H9 (cell line): Measurements from ENCODE around the gene CYBC1. TPM values are rescaled to one million over a fixed set of nuclear protein-coding genes. Genes with fewer than 3 reads are reported as not detected.

Experiments
- DNase-seq: peaks from one replicate; pipeline ENCODE4 v3.0.0-alpha.2; 2017
- H2AFZ ChIP-seq: one replicate; pipeline ENCODE4 v1.6.1; 2013; ENCODE audit warnings: mild to moderate bottlenecking, low read length, control low read depth, moderate library complexity
- H2AK5ac ChIP-seq: 2 replicates; pipeline ENCODE4 v1.6.1; 2013; ENCODE audit warnings: low read length, control low read depth, mixed read lengths; ENCODE audit not compliant: insufficient read length
- H2BK120ac ChIP-seq: one replicate; pipeline ENCODE4 v1.6.1; 2013; ENCODE audit warnings: low read depth, mild to moderate bottlenecking, low read length, control low read depth, inconsistent platforms; ENCODE audit not compliant: poor library complexity, severe bottlenecking
- H2BK12ac ChIP-seq: 2 replicates; pipeline ENCODE4 v1.6.1; 2013; ENCODE audit warnings: low read length, control low read depth, mixed read lengths, low read depth; ENCODE audit not compliant: insufficient read length
- H2BK15ac ChIP-seq: 2 replicates; pipeline ENCODE4 v1.6.1; 2013; ENCODE audit warnings: low read depth, low read length, control low read depth
- H2BK20ac ChIP-seq: one replicate; pipeline ENCODE4 v1.6.1; 2013; ENCODE audit warnings: low read depth, mild to moderate bottlenecking, low read length, control low read depth, inconsistent platforms; ENCODE audit not compliant: poor library complexity, severe bottlenecking
- H2BK5ac ChIP-seq: 2 replicates; pipeline ENCODE4 v1.6.1; 2013; ENCODE audit warnings: low read length, control low read depth, mixed read lengths; ENCODE audit not compliant: insufficient read length
- H3K14ac ChIP-seq: 2 replicates; pipeline ENCODE4 v1.6.1; 2013; ENCODE audit warnings: low read length, control low read depth; ENCODE audit not compliant: insufficient read depth
- H3K18ac ChIP-seq: 2 replicates; pipeline ENCODE4 v1.6.1; 2013; ENCODE audit warnings: low read depth, mild to moderate bottlenecking, mixed read lengths, low read length, control low read depth; ENCODE audit not compliant: insufficient read length
- H3K23ac ChIP-seq: 2 replicates; pipeline ENCODE4 v1.6.1; 2013; ENCODE audit warnings: low read length, control low read depth, mixed read lengths, low read depth; ENCODE audit not compliant: insufficient read length
- H3K23me2 ChIP-seq: 2 replicates; pipeline ENCODE4 v1.6.1; 2013; ENCODE audit warnings: low read depth, mild to moderate bottlenecking, mixed read lengths, low read length, control low read depth; ENCODE audit not compliant: insufficient read length, poor library complexity, severe bottlenecking
- H3K27ac ChIP-seq: 2 replicates; pipeline ENCODE4 v1.5.1; 2013; ENCODE audit warnings: low read length, control low read depth, mixed read lengths, low read depth; ENCODE audit not compliant: insufficient read length
- H3K27me3 ChIP-seq: 2 replicates; pipeline ENCODE4 v1.6.1; 2013; ENCODE audit warnings: low read length, control low read depth, inconsistent platforms; ENCODE audit not compliant: insufficient read depth
- H3K4ac ChIP-seq: 2 replicates; pipeline ENCODE4 v1.6.1; 2013; ENCODE audit warnings: low read depth, mild to moderate bottlenecking, control low read depth, inconsistent platforms, low read length, moderate library complexity
- H3K4me1 ChIP-seq: 2 replicates; pipeline ENCODE4 v1.6.1; 2013; ENCODE audit warnings: low read length, control low read depth, inconsistent platforms; ENCODE audit not compliant: insufficient read depth
- H3K4me2 ChIP-seq: 2 replicates; pipeline ENCODE4 v1.6.1; 2013; ENCODE audit warnings: low read length, control low read depth, mixed read lengths; ENCODE audit not compliant: insufficient read length, insufficient read depth
- H3K56ac ChIP-seq: 2 replicates; pipeline ENCODE4 v1.6.1; 2013; ENCODE audit warnings: low read depth, mild to moderate bottlenecking, mixed read lengths, low read length, control low read depth; ENCODE audit not compliant: insufficient read length
- H3K79me1 ChIP-seq: 2 replicates; pipeline ENCODE4 v1.6.1; 2013; ENCODE audit warnings: low read depth, mild to moderate bottlenecking, moderate library complexity, low read length, control low read depth, inconsistent platforms; ENCODE audit not compliant: insufficient read depth, poor library complexity, severe bottlenecking
- H3K79me2 ChIP-seq: 2 replicates; pipeline ENCODE4 v1.6.1; 2013; ENCODE audit warnings: low read length, control low read depth, inconsistent platforms; ENCODE audit not compliant: insufficient read depth
- H3K9ac ChIP-seq: 2 replicates; pipeline ENCODE4 v1.6.1; 2013; ENCODE audit warnings: low read length, control low read depth, mixed read lengths; ENCODE audit not compliant: insufficient read length; ENCODE audit errors: extremely low read depth
- H3K9me3 ChIP-seq: one replicate; pipeline ENCODE4 v1.6.1; 2013; ENCODE audit warnings: low read depth, low read length, inconsistent platforms; ENCODE audit not compliant: control insufficient read depth
- H3T11ph ChIP-seq: one replicate; pipeline ENCODE4 v1.6.1; 2013; ENCODE audit warnings: mild to moderate bottlenecking, low read length, control low read depth, inconsistent platforms
- H4K20me1 ChIP-seq: one replicate; pipeline ENCODE4 v1.6.1; 2013; ENCODE audit not compliant: control insufficient read depth, insufficient read length, insufficient read depth
- H4K5ac ChIP-seq: 2 replicates; pipeline ENCODE4 v1.6.1; 2013; ENCODE audit warnings: low read depth, mild to moderate bottlenecking, mixed read lengths, low read length, control low read depth; ENCODE audit not compliant: insufficient read length
- H4K8ac ChIP-seq: replicated peaks from 2 replicates; pipeline ENCODE4 v1.6.1; 2013; ENCODE audit warnings: low read length, control low read depth, mixed read lengths, low read depth; ENCODE audit not compliant: insufficient read length
- H4K91ac ChIP-seq: 2 replicates; pipeline ENCODE4 v1.6.1; 2013; ENCODE audit warnings: low read depth, mild to moderate bottlenecking, moderate library complexity, mixed read lengths, low read length, control low read depth; ENCODE audit not compliant: insufficient read length
- H3K27ac Mint-ChIP-seq, 3 experiments: 2 replicates in 2 of 3; 3 replicates in 1 of 3; pipeline ENCODE4 v1.8.0; 2020 to 2021; ENCODE audit warnings: mixed read lengths in 3 of 3, mild to moderate bottlenecking in 1 of 3, moderate library complexity in 1 of 3
- H3K27me3 Mint-ChIP-seq: 2 replicates; pipeline ENCODE4 v1.8.0; 2021; ENCODE audit warnings: low read depth, mild to moderate bottlenecking, moderate library complexity, mixed read lengths
- H3K36me3 Mint-ChIP-seq, 3 experiments: 2 replicates in 2 of 3; 3 replicates in 1 of 3; pipeline ENCODE4 v1.8.0; 2020 to 2021; ENCODE audit warnings: low read depth in 3 of 3, mixed read lengths in 3 of 3; ENCODE audit not compliant: insufficient read depth in 1 of 3
- H3K4me1 Mint-ChIP-seq, 2 experiments: 2 replicates each; pipeline ENCODE4 v1.8.0; 2020; ENCODE audit warnings: mixed read lengths in 2 of 2
- H3K4me3 Mint-ChIP-seq, 2 experiments: 2 replicates in 1 of 2; 3 replicates in 1 of 2; pipeline ENCODE4 v1.8.0; 2020 to 2021; ENCODE audit warnings: mild to moderate bottlenecking in 2 of 2, mixed read lengths in 2 of 2, moderate library complexity in 1 of 2
- H3K9me3 Mint-ChIP-seq, 2 experiments: 2 replicates in 1 of 2; 3 replicates in 1 of 2; pipeline ENCODE4 v1.8.0; 2020; ENCODE audit warnings: mild to moderate bottlenecking in 2 of 2, mixed read lengths in 2 of 2, moderate library complexity in 1 of 2
- CTCF ChIP-seq: fragments of 200-600 bp; sonication (generic); conservative IDR thresholded peaks from 3 replicates; pipeline ENCODE4 v1.8.0; 2021; ENCODE audit warnings: antibody characterized with exemption, mild to moderate bottlenecking
- WGBS: extraction: QIAGEN DNeasy Blood & Tissue Kit; methylation state at CpG from one replicate; pipeline ENCODE4 v1.1.7; 2013; ENCODE audit warnings: missing lambda C conversion rate, low lambda C conversion rate, mixed read lengths; ENCODE audit not compliant: insufficient read length; ENCODE audit errors: extremely low coverage; 5-methylcytosine and 5-hydroxymethylcytosine counted together
- total RNA-seq: library from RNA; stranded (reverse); gene quantifications from 2 replicates; pipeline ENCODE4 v1.2.1, GENCODE V29; 2021

Gene CYBC1
- total RNA-seq, 1 experiment from 2014 or later = 81.7 TPM

DNA sequence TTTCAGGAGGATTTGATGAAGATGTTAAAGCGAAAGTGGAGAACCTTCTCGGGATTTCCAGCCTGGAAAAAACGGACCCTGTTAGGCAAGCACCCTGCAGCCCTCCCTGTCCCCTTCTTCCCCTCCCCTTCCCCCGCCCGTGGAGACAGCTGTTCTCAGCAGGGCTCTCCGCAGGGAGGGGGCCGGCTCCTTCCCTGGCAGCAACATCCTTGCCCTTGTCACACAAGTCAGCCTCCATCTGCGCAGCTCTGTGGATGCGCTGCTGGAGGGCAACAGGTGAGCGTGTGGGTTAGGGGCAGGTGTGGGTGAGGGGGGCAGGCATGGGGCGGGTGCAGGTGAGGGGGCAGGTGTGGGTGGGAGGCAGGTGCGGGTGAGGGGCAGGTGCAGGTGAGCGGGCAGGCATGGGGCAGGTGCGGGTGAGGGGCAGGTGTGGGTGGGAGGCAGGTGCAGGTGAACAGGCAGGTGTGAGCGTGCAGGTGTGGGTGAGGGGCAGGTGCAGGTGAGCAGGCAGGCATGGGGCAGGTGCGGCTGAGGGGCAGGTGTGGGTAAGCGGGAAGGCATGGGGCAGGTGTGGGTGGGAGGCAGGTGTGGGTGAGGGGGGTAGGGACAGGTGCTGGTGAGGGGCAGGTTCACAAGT, 9.4 kb downstream of the CYBC1 start:
- Histone ChIP-seq H4K5ac (no peak overlapping the region), H2AK5ac (no peak overlapping the region), H3K79me2 (no peaks in the 10 kb centered on the region), H3T11ph (no peak overlapping the region), H3K14ac (no peak overlapping the region), H4K8ac (no peak overlapping the region), H2BK12ac (no peak overlapping the region), H4K91ac (no peak overlapping the region), H3K23me2 (no peaks in the 10 kb centered on the region), H3K4me2 (no peak overlapping the region), H3K27me3 (no peaks in the 10 kb centered on the region), H2AFZ (no peak overlapping the region), H3K23ac (no peak overlapping the region), H3K79me1 (no peaks in the 10 kb centered on the region), H3K4ac (no peak overlapping the region), H2BK5ac (no peak overlapping the region), H2BK15ac (no peak overlapping the region), H3K27ac (no peak overlapping the region), H2BK20ac (no peak overlapping the region), H3K18ac (no peak overlapping the region), H3K56ac (no peak overlapping the region), H3K9me3 (no peaks in the 10 kb centered on the region), H3K4me1 (no peaks in the 10 kb centered on the region; the same call in 1 of the 2 replicates), H2BK120ac (no peak overlapping the region), H3K9ac (no peak overlapping the region), H4K20me1 (no peaks in the 10 kb centered on the region)
- WGBS = no CpG with 5 or more reads among the region's 17 CpGs
- Mint-ChIP-seq H3K27ac (peak overlapping the region in 1 of 3 experiments; percentile 91; a peak in 2 of 7 replicates), H3K9me3 (no peaks in the 10 kb centered on the region; a peak in 1 of 5 replicates), H3K4me3 (no peak overlapping the region), H3K36me3 (peaks cover 4 to 20% (median 13%) of the 10 kb centered on the region in 3 experiments; a peak in 6 of 7 replicates), H3K4me1 (peaks cover 7 to 21% of the 10 kb centered on the region in 2 experiments), H3K27me3 (no peaks in the 10 kb centered on the region; the same call in 1 of the 2 replicates)
- no peak for DNase-seq
- TF ChIP-seq CTCF = no peak
